Erythroblast (primary cell): ENCODE measurements around the gene FBLN2.
"Not testable (repeated sequence)": the region's sequence is repeated elsewhere in the genome, so short reads cannot be mapped to it uniquely, and the experiment has no call there.

ENCODE experiments used
- DNase-seq, 2 experiments: peaks; one replicate each; lab custom pipeline; 2025; lab: John Stamatoyannopoulos, UW
- GATA1 ChIP-seq: IDR thresholded peaks from 2 replicates; pipeline ENCODE4 v1.6.1; 2011; ENCODE audit warnings: low read depth, mild to moderate bottlenecking, control low read depth, low read length, moderate library complexity
- POLR2A ChIP-seq: IDR thresholded peaks from 2 replicates; pipeline ENCODE4 v1.6.1; 2011; ENCODE audit warnings: mild to moderate bottlenecking, low read length

FBLN2 gene

DNA sequence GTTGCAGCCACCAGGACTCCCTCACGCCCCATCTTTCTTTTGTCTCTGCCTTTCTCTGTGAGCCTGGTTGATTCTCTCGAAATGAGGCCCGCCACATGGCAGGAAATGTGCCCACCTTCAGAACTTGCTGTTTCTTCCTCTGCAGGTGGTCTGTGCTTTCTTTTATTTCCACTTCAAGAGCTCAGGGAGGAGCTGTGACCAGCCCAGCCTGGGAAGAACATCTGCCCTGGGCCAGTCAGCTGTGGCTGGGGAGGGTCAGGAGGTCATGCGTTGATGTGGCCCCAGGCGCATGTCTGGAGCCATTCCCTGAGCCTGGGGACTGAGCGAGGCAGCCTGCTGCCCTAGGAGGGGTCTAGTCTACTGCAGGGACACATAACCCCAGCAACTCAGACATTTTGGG is 8.0 kb downstream of the FBLN2 start:
- DNase-seq = no peak
- no peak for TF ChIP-seq POLR2A
- TF ChIP-seq GATA1 = no peak

DNA sequence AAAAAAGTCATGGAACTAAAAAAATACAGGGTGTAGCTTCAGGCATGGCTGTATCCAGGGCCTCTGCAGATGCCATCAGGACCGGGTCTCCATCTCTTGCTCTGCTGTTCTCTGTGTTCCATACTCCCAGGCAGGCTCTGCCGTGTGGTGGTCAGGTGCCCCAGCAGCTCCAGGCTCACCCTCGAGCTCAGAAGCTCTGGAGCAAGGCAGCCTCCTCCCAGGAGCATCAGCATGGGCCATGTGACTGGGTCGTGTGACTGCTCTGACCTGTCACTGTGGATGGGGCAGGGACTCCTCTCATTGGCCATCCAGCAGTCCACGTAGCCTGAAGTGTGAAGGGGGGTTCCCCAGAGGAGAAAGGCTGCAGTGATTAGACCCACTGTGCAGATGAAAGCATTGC is 8.5 kb downstream of the FBLN2 start:
- no peak for DNase-seq
- TF ChIP-seq POLR2A = no peak
- no peak for TF ChIP-seq GATA1

DNA sequence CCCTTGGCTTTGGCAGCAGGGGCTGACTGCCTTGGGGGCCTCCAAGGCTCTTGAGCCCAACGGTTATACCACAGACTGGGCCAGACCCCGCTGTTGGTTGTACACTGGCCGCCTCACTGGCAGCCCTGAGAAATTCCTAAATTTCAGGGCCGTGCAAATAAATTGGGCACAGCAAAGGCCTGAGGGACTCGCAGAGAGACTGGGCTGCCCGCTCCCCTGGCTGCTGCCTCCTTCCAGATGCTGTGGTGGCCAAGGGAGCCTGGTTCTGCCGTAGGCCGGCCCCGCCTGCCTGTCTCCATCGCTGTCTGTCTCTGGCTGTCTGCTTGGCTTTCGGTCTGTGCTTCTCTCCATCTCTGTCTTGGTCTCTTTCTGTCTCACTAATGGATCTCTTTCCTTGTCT is 9.0 kb downstream of the FBLN2 start:
- TF ChIP-seq POLR2A (no peak), GATA1 (no peak)
- DNase-seq = no peak

DNA sequence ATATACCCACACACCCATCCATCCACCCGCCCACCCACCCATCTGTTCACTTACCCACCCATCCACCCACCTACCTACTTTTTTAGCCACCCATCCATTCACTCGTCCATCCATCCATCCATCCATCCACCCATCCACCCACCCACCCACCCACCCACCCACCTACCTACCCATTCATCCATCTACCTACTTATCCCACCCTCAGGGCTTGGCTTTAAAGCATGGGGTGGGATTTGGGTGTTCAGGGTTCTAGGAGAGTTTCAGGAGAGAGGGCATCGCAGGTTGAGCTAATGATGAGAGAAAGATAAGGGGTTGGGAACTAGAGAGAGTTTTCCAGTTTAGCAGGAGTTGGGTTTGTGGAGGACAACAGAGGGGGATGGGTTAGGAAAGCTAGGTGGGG is 9.7 kb downstream of the FBLN2 start:
- DNase-seq = no peak
- no peak for TF ChIP-seq GATA1
- no peak for TF ChIP-seq POLR2A

DNA sequence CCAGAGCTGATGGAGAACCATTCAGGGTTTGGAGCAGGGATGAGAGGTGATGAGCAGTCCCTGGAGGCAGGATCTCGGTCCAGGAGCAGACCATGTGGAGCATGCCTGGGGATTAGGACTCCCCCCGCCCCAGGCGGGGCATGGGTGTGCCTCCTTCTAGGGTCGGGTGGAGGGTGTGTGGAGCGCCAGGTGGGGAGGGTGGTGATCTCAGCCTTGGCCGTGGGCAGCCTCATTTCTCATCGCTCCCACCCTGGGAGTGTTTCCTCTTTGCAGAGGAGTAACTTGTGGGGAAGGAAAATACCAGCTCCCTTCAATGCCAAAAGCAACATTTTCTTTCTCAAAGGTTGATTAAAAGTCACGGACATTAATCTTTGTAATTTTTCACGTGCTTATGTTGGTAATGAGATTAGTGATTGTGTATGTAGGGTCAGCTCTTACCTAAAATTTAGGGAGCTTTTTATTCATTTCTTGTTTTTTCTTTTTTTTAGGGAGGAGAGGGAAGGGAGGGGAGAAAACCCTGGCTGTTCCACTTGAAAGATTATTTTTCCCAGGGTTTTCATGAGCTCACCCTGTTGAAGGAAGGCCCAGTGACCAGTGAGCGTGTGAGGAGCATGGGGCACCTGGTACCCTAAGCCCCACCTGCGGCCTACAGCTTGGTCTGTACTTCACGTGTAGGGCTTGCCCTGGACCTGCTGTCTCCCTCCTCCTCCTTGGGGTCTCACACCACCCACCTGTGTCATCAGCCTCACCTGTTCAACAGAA is 11.0 kb downstream of the FBLN2 start:
- no peak for DNase-seq
- TF ChIP-seq POLR2A = no peak
- no peak for TF ChIP-seq GATA1

DNA sequence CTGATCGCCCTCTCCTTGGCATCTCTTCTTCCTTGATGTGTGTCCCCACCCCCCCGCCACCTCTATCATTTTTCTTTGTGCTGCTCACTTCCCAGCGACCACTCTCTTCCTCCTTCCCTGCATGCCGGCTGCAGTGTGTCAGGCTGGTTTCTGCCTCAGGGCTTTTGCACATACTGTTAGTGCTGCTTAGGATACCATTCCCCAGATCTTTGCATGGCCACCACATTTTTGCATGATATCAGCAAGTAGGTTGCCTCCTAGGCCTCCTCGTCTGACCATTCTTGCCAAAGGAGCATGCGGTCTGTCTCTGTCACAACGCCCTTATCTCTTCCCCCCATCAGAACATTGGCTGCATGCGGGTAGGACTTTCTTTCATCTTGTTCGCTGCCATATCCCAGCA is 12.5 kb downstream of the FBLN2 start:
- DNase-seq = no peak
- no peak for TF ChIP-seq POLR2A
- TF ChIP-seq GATA1 = no peak

DNA sequence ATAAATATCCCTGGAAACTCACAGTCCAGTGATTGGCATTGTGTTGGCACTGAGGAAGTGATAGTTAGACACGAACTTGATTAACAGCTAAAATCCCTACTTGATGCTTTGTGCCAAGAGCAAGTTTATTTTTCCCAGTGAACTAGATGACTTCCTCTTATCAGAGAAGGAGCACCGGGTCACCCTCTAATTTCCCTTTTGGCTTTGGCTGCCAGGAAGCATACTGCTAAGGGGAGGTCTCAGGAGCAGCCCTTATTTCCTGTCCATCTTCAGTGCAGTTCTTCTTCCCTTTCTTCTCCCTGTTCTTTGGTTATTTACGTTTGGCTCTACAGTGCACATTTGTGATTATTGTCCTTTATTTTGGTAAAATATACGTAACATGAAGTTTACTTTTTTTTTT is 13.0 kb downstream of the FBLN2 start:
- TF ChIP-seq POLR2A (no peak), GATA1 (no peak)
- no peak for DNase-seq

DNA sequence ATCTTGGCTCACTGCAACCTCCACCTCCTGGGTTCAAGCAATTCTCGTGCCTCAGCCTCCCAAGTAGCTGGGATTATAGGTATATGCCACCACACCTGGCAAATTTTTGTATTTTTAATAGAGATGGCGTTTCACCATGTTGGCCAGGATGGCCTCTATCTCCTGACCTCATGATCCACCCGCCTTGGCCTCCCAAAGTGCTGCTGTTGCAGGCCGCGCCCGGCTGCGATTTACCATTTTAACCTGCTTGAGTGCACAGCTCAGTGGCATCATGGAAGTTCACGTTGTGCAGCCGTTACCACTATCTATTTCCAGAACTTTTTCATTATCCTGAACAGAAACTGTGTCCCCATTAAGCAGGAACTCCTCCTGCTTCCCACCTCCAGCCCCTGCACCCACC is 13.5 kb downstream of the FBLN2 start:
- DNase-seq = not testable (repeated sequence)

DNA sequence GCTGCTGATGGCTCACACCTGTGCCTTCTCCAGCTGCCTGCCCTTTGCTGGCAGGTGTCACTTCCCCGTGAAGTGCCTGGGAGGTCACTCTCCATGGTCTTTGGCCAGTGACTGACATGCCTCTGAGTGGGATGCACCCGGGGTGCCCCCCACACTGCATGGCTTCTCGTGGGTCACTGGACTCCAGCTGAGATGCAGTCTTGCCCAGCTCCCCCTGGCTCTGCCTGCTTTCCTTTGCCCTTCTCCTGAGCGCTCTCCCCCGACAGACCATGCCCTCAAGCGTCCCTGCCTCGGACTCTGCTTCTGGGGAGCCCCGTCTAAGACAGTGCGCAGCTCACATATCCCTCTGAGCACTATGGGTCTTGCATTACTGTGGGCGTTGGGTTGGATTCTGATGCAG is 14.4 kb downstream of the FBLN2 start:
- TF ChIP-seq GATA1 (no peak), POLR2A (no peak)
- DNase-seq = no peak

DNA sequence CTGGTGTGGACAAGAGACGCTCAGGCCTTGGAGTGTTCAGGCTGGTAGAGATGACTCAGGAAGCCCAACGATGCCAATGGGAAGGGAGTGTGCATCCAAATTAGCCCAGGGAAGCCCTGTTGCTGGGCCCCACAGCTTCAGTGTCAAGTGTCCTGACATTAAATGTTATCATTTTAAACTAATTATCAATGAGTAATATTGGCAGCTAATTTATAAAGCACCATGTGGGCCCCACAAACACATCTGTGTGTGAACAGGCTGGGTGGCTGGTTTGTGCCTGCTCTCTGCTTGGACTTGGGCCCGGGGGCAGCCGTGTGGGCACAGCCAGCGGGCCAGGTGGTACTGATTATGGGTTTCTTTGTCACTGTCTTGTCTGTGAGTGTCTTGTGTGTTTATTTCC is 15.0 kb downstream of the FBLN2 start:
- no peak for DNase-seq
- no peak for TF ChIP-seq POLR2A
- no peak for TF ChIP-seq GATA1

DNA sequence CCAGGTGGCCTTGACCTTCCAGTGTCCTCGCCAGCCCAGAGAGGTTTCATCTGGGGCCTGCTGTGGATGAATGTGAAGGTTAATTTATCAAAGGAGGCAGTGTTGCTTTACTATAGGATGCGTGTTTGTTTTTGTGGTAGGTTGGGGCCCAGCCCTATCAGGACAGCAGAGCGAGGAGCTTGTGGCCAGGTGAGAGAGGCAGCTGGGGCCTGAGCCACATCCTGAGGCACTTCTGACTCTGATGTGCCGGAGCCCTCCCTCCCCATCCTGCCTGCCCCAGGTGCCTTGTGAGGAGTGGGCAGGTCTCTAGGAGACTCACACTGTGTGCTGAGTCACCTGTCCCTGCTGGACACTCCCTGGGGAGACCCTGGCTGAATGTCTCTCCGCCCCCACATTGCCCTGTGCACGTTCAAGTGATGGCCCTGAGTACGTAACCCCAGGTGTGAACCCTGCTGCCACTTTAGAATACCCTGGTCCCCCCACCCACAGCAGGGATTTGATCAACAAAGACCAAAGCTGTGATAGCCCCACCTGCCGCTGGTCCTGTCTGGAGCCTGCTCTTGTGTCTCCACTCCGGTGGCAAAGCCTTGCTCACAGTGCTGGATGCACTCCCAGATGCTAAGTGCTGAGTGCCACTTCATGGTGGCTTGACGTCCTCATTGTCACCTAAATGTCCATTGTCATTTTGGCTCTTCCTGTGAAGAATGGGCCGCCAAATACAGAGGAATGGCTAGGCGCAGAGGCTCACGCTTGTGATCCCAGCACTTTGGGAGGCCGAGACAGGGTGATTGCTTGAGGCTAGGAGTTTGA is 16.0 kb downstream of the FBLN2 start:
- TF ChIP-seq GATA1 (no peak), POLR2A (no peak)
- DNase-seq = no peak

DNA sequence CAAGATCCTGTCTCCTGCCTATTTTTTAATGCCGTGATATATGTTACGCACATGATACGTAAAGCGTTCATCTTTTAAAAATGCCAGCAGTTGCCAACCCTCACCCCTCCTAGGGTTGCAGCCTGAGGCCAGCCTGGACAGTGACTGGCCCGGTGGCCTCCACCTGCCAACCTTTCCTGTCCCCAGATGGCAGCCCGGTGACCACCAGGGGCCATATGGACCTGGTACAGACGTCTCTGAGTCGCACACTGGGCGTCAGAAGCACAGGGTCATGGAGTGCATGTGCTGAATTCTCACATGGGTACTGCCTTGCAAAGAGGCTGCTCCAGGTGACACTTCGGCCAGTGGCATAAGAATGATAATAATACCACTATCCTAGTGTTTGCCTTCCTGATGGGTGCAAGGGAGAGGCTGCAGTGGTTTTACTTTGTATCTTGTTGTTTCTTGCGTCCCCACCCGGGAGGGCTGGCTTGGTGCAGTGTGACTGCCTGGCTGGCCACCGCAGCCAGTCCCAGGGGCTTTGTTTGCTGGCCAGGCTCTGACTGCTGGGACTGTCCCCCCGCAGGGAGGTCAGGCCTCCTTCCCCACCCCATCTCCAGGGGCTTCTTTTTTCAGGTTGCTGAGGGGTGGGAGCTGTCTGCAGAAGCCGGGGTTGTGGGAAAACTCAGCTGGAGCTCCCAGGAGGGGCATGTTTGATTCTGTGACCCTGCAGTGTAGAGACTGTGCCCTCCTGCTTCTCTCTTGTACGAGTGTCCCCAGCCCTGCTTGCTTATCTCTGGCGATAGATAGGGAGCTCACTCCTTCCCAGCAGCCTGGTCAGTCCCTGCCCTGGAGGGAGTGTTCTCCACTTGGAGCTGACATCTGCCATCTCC is 16.9 kb downstream of the FBLN2 start:
- peak in 1 of 2 experiments; percentile 17 for DNase-seq
- TF ChIP-seq GATA1 = no peak
- no peak for TF ChIP-seq POLR2A

DNA sequence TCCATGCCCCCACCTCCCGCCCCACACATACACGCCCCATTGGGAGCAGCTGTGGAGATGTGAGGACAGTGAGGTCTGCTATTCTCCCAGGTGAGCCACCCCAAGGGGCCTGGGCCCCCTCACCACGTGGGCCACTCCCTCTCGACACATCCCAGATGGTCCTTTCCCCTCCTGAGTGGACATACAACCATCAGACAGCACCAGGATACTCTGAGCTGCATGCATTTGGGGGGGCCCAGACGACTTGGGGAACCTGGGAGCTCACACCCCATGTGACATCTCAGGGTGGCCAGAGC is 17.5 kb downstream of the FBLN2 start:
- no peak for DNase-seq
- TF ChIP-seq POLR2A = no peak

DNA sequence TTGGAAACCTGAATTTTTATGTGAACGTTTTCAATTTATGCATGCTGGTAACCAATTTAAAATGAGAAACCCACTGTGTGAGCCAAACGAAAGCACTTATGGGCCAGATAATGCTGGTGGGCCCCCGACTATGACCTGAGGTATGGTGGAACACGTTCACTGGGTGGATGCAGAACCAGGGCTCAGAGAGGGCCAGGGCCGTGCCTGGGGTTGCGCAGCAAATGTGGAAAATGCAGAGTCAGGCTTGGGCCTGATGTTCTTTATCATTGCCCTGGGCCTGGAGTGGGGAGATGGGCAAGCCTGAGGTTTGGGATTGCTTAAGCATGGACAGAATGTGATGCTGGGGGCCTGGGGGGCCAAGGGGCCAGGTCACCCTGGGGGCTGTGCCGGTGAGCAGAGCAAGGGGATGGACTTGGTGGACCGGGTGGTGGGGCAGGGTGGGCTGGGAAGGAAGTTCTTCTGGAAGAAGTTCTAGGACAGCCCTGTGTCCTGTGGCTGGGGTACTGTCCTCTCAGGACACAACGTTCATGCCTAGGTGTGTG is 17.9 kb downstream of the FBLN2 start:
- TF ChIP-seq POLR2A (no peak), GATA1 (no peak)
- DNase-seq = no peak
